Mesendoderm (in vitro differentiated cells): ENCODE data around the gene ADCYAP1R1.

Source experiments
- DNase-seq: peaks from one replicate; pipeline ENCODE4 v3.0.0; 2013
- H2AK5ac ChIP-seq: 2 replicates; pipeline ENCODE4 v1.6.1; 2013; ENCODE audit warnings: low read length, inconsistent platforms
- H2BK120ac ChIP-seq: 2 replicates; pipeline ENCODE4 v1.6.1; 2013; ENCODE audit warnings: low read depth, mild to moderate bottlenecking, low read length, moderate library complexity, mixed read lengths
- H2BK15ac ChIP-seq: replicated peaks from 2 replicates; pipeline ENCODE4 v1.6.1; 2013; ENCODE audit warnings: low read depth, mild to moderate bottlenecking, moderate library complexity
- H2BK5ac ChIP-seq: 2 replicates; pipeline ENCODE4 v1.6.1; 2013; ENCODE audit warnings: low read length, inconsistent platforms
- H3K18ac ChIP-seq: 2 replicates; pipeline ENCODE4 v1.6.1; 2013; ENCODE audit warnings: mild to moderate bottlenecking, low read length, mixed read lengths
- H3K23ac ChIP-seq: one replicate; pipeline ENCODE4 v1.6.1; 2013; ENCODE audit warnings: low read length
- H3K27ac ChIP-seq: 2 replicates; pipeline ENCODE4 v1.5.1; 2013; ENCODE audit warnings: low read depth, mild to moderate bottlenecking, inconsistent platforms, low read length, moderate library complexity
- H3K27me3 ChIP-seq: 2 replicates; pipeline ENCODE4 v1.6.1; 2013; ENCODE audit warnings: low read length, control low read depth, mild to moderate bottlenecking, inconsistent platforms; ENCODE audit not compliant: insufficient read depth, poor library complexity
- H3K36me3 ChIP-seq: 2 replicates; pipeline ENCODE4 v1.6.1; 2013; ENCODE audit warnings: low read length, inconsistent platforms; ENCODE audit not compliant: control insufficient read depth, insufficient read depth
- H3K4ac ChIP-seq: one replicate; pipeline ENCODE4 v1.6.1; 2013; ENCODE audit warnings: low read depth, mild to moderate bottlenecking, low read length, moderate library complexity
- H3K4me1 ChIP-seq: 2 replicates; pipeline ENCODE4 v1.6.1; 2013; ENCODE audit warnings: low read depth, low read length, inconsistent platforms; ENCODE audit not compliant: control insufficient read depth
- H3K4me2 ChIP-seq: 2 replicates; pipeline ENCODE4 v1.6.1; 2013; ENCODE audit warnings: low read length
- H3K4me3 ChIP-seq: 2 replicates; pipeline ENCODE4 v1.5.1; 2013; ENCODE audit warnings: mild to moderate bottlenecking, low read length
- H3K56ac ChIP-seq: one replicate; pipeline ENCODE4 v1.6.1; 2013; ENCODE audit warnings: low read length
- H3K79me1 ChIP-seq: 2 replicates; pipeline ENCODE4 v1.6.1; 2013; ENCODE audit warnings: low read length, inconsistent platforms
- H3K79me2 ChIP-seq: 2 replicates; pipeline ENCODE4 v1.6.1; 2013; ENCODE audit warnings: mild to moderate bottlenecking, low read length; ENCODE audit not compliant: control insufficient read depth, insufficient read depth
- H3K9ac ChIP-seq: 2 replicates; pipeline ENCODE4 v1.6.1; 2013; ENCODE audit warnings: low read length, inconsistent platforms
- H4K5ac ChIP-seq: one replicate; pipeline ENCODE4 v1.6.1; 2013; ENCODE audit warnings: low read length
- H4K8ac ChIP-seq: one replicate; pipeline ENCODE4 v1.6.1; 2013; ENCODE audit warnings: low read depth, mild to moderate bottlenecking, control low read depth, low read length, moderate library complexity
- WGBS: extraction: QIAGEN DNeasy Blood & Tissue Kit; methylation state at CpG from one replicate; pipeline ENCODE4 v1.1.7; 2013; ENCODE audit warnings: low lambda C conversion rate, missing lambda C conversion rate; ENCODE audit not compliant: insufficient coverage; ENCODE audit errors: extremely low coverage; 5-methylcytosine and 5-hydroxymethylcytosine counted together

Gene ADCYAP1R1

GRCh38 chr7:31094271-31094670, 42.2 kb downstream of the ADCYAP1R1 start:
- H3K4ac ChIP-seq: no peak overlapping the region
- H3K27ac ChIP-seq: no peak overlapping the region
- H3K79me2 ChIP-seq: no peaks in the 10 kb centered on the region
- H3K4me2 ChIP-seq: no peak overlapping the region
- H3K4me3 ChIP-seq: no peak overlapping the region
- no peaks in the 10 kb centered on the region for H3K4me1 ChIP-seq
- H3K79me1 ChIP-seq: no peaks in the 10 kb centered on the region
- no peak overlapping the region for H4K8ac ChIP-seq
- no peaks in the 10 kb centered on the region for H3K27me3 ChIP-seq
- no peak overlapping the region for H3K18ac ChIP-seq
- no peak for DNase-seq
- no peak overlapping the region for H3K9ac ChIP-seq
- H2BK120ac ChIP-seq: no peak overlapping the region
- no peaks in the 10 kb centered on the region for H3K36me3 ChIP-seq
- no peak overlapping the region for H2AK5ac ChIP-seq
- H3K56ac ChIP-seq: no peak overlapping the region
- H2BK15ac ChIP-seq: no peak overlapping the region
- no CpG with 5 or more reads among the region's 4 CpGs for WGBS
- H3K23ac ChIP-seq: no peak overlapping the region
- H2BK5ac ChIP-seq: no peak overlapping the region
- no peak overlapping the region for H4K5ac ChIP-seq

GRCh38 chr7:31095286-31096197, 43.4 kb downstream of the ADCYAP1R1 start:
- no peak for DNase-seq
- no peak overlapping the region for H3K4me2 ChIP-seq
- WGBS: no CpG with 5 or more reads among the region's 15 CpGs

GRCh38 chr7:31096198-31096876, 44.2 kb downstream of the ADCYAP1R1 start:
- Histone ChIP-seq H3K27me3 (no peaks in the 10 kb centered on the region), H4K5ac (no peak overlapping the region), H3K18ac (no peak overlapping the region), H3K4me1 (no peaks in the 10 kb centered on the region), H3K4me2 (no peak overlapping the region), H3K4me3 (no peak overlapping the region), H2BK5ac (no peak overlapping the region), H4K8ac (no peak overlapping the region), H3K9ac (no peak overlapping the region), H2AK5ac (no peak overlapping the region), H3K79me2 (no peaks in the 10 kb centered on the region), H3K79me1 (no peaks in the 10 kb centered on the region), H3K36me3 (no peaks in the 10 kb centered on the region), H3K23ac (no peak overlapping the region), H2BK120ac (no peak overlapping the region), H3K56ac (no peak overlapping the region), H3K4ac (no peak overlapping the region), H3K27ac (no peak overlapping the region), H2BK15ac (no peak overlapping the region)
- DNase-seq: no peak
- no CpG with 5 or more reads among the region's 8 CpGs for WGBS

More at GRCh38 chr7:31095286-31096197, 43.4 kb downstream of the ADCYAP1R1 start:
- H3K79me2 ChIP-seq: no peaks in the 10 kb centered on the region
- H3K27me3 ChIP-seq: no peaks in the 10 kb centered on the region
- no peak overlapping the region for H3K56ac ChIP-seq
- no peak overlapping the region for H3K9ac ChIP-seq
- no peak overlapping the region for H3K18ac ChIP-seq
- H3K27ac ChIP-seq: no peak overlapping the region
- H3K4me3 ChIP-seq: no peak overlapping the region
- no peak overlapping the region for H3K4ac ChIP-seq
- H2BK15ac ChIP-seq: no peak overlapping the region
- no peak overlapping the region for H3K23ac ChIP-seq
- no peak overlapping the region for H4K8ac ChIP-seq
- no peaks in the 10 kb centered on the region for H3K4me1 ChIP-seq
- H3K79me1 ChIP-seq: no peaks in the 10 kb centered on the region
- no peak overlapping the region for H4K5ac ChIP-seq
- H2BK120ac ChIP-seq: no peak overlapping the region
- no peaks in the 10 kb centered on the region for H3K36me3 ChIP-seq
- no peak overlapping the region for H2BK5ac ChIP-seq
- no peak overlapping the region for H2AK5ac ChIP-seq

GRCh38 chr7:31096877-31097258, 44.8 kb downstream of the ADCYAP1R1 start:
- H2BK120ac ChIP-seq: no peak overlapping the region
- H3K27me3 ChIP-seq: no peaks in the 10 kb centered on the region
- no peaks in the 10 kb centered on the region for H3K79me1 ChIP-seq
- DNase-seq: no peak
- H3K4ac ChIP-seq: no peak overlapping the region
- H3K27ac ChIP-seq: no peak overlapping the region
- no peak overlapping the region for H2BK15ac ChIP-seq
- no peak overlapping the region for H4K8ac ChIP-seq
- no peak overlapping the region for H2BK5ac ChIP-seq
- H3K79me2 ChIP-seq: no peaks in the 10 kb centered on the region
- no peak overlapping the region for H3K4me3 ChIP-seq
- no peaks in the 10 kb centered on the region for H3K4me1 ChIP-seq
- no peak overlapping the region for H4K5ac ChIP-seq
- H2AK5ac ChIP-seq: no peak overlapping the region
- H3K56ac ChIP-seq: no peak overlapping the region
- H3K36me3 ChIP-seq: no peaks in the 10 kb centered on the region
- no peak overlapping the region for H3K23ac ChIP-seq
- no peak overlapping the region for H3K4me2 ChIP-seq
- no peak overlapping the region for H3K18ac ChIP-seq
- no CpG with 5 or more reads among the region's 6 CpGs for WGBS
- H3K9ac ChIP-seq: no peak overlapping the region

GRCh38 chr7:31098642-31099360, 46.7 kb downstream of the ADCYAP1R1 start:
- Histone ChIP-seq H4K8ac (no peak overlapping the region), H2AK5ac (no peak overlapping the region), H3K27ac (no peak overlapping the region), H3K27me3 (no peaks in the 10 kb centered on the region), H3K4me1 (no peaks in the 10 kb centered on the region), H3K4me2 (no peak overlapping the region), H3K23ac (no peak overlapping the region), H4K5ac (no peak overlapping the region), H3K56ac (no peak overlapping the region), H2BK120ac (no peak overlapping the region), H3K36me3 (no peaks in the 10 kb centered on the region), H3K4me3 (no peak overlapping the region), H3K79me1 (no peaks in the 10 kb centered on the region), H2BK15ac (no peak overlapping the region), H3K9ac (no peak overlapping the region), H2BK5ac (no peak overlapping the region), H3K18ac (no peak overlapping the region), H3K79me2 (no peaks in the 10 kb centered on the region), H3K4ac (no peak overlapping the region)
- no peak for DNase-seq
- no CpG with 5 or more reads among the region's 5 CpGs for WGBS
